Measurements from ENCODE around the gene PTPRK.
A peak's percentile ranks its signal among the peaks of the same experiment; 100 is the strongest.

PTPRK gene

GRCh38 chr6:128465368-128466343 is 54.7 kb downstream of the PTPRK start:
- no peaks in the 10 kb centered on the region for H3K9me3 ChIP-seq (ENCODE audit: control insufficient read depth, insufficient read depth, low read depth, low read length)
- H3K27me3 ChIP-seq (ENCODE audit: control insufficient read depth, insufficient read depth, low read length): no peaks in the 10 kb centered on the region
- H3K4me3 ChIP-seq (ENCODE audit: low read depth, low read length): no peak overlapping the region
- no peak overlapping the region for H3K9ac ChIP-seq (ENCODE audit: low read length)
- no peak overlapping the region for H3K27ac ChIP-seq (ENCODE audit: low read depth, low read length)
- H3K4me1 ChIP-seq (ENCODE audit: control insufficient read depth, insufficient read depth, low read length): no peaks in the 10 kb centered on the region
- no peaks in the 10 kb centered on the region for H3K36me3 ChIP-seq (ENCODE audit: control insufficient read depth, insufficient read depth, low read length)

- Histone ChIP-seq H3K36me3 (ENCODE audit: control insufficient read depth, insufficient read depth, low read length) (no peaks in the 10 kb centered on the region), H3K4me1 (ENCODE audit: control insufficient read depth, insufficient read depth, low read length) (no peaks in the 10 kb centered on the region), H3K4me3 (ENCODE audit: low read depth, low read length) (no peak overlapping the region), H3K9ac (ENCODE audit: low read length) (no peak overlapping the region), H3K27ac (ENCODE audit: low read depth, low read length) (no peak overlapping the region), H3K9me3 (ENCODE audit: control insufficient read depth, insufficient read depth, low read depth, low read length) (no peaks in the 10 kb centered on the region), H3K27me3 (ENCODE audit: control insufficient read depth, insufficient read depth, low read length) (no peaks in the 10 kb centered on the region)
Observed at GRCh38 chr6:128464790-128465189, 55.6 kb downstream of the PTPRK start.

- Histone ChIP-seq H3K9ac (ENCODE audit: low read length) (no peak overlapping the region), H3K9me3 (ENCODE audit: control insufficient read depth, insufficient read depth, low read depth, low read length) (no peaks in the 10 kb centered on the region), H3K36me3 (ENCODE audit: control insufficient read depth, insufficient read depth, low read length) (no peaks in the 10 kb centered on the region), H3K27me3 (ENCODE audit: control insufficient read depth, insufficient read depth, low read length) (no peaks in the 10 kb centered on the region), H3K4me3 (ENCODE audit: low read depth, low read length) (no peak overlapping the region), H3K4me1 (ENCODE audit: control insufficient read depth, insufficient read depth, low read length) (no peaks in the 10 kb centered on the region), H3K27ac (ENCODE audit: low read depth, low read length) (no peak overlapping the region)
Observed at GRCh38 chr6:128463942-128464341, 56.5 kb downstream of the PTPRK start.

GRCh38 chr6:128461501-128461900 is 58.9 kb downstream of the PTPRK start:
- Histone ChIP-seq H3K9me3 (ENCODE audit: control insufficient read depth, insufficient read depth, low read depth, low read length) (no peaks in the 10 kb centered on the region), H3K27me3 (ENCODE audit: control insufficient read depth, insufficient read depth, low read length) (no peaks in the 10 kb centered on the region), H3K4me3 (ENCODE audit: low read depth, low read length) (no peak overlapping the region), H3K27ac (ENCODE audit: low read depth, low read length) (no peak overlapping the region), H3K36me3 (ENCODE audit: control insufficient read depth, insufficient read depth, low read length) (no peaks in the 10 kb centered on the region), H3K4me1 (ENCODE audit: control insufficient read depth, insufficient read depth, low read length) (no peaks in the 10 kb centered on the region), H3K9ac (ENCODE audit: low read length) (no peak overlapping the region)

GRCh38 chr6:128456510-128457230 is 63.7 kb downstream of the PTPRK start:
- H3K4me3 ChIP-seq (ENCODE audit: low read depth, low read length): no peak overlapping the region
- H3K36me3 ChIP-seq (ENCODE audit: control insufficient read depth, insufficient read depth, low read length): no peaks in the 10 kb centered on the region

GRCh38 chr6:128455959-128456358 is 64.4 kb downstream of the PTPRK start:
- Histone ChIP-seq H3K9ac (ENCODE audit: low read length) (no peak overlapping the region), H3K27me3 (ENCODE audit: control insufficient read depth, insufficient read depth, low read length) (no peaks in the 10 kb centered on the region), H3K9me3 (ENCODE audit: control insufficient read depth, insufficient read depth, low read depth, low read length) (no peaks in the 10 kb centered on the region), H3K36me3 (ENCODE audit: control insufficient read depth, insufficient read depth, low read length) (no peaks in the 10 kb centered on the region), H3K27ac (ENCODE audit: low read depth, low read length) (no peak overlapping the region), H3K4me3 (ENCODE audit: low read depth, low read length) (no peak overlapping the region), H3K4me1 (ENCODE audit: control insufficient read depth, insufficient read depth, low read length) (no peaks in the 10 kb centered on the region)

More at GRCh38 chr6:128456510-128457230, 63.7 kb downstream of the PTPRK start:
- Histone ChIP-seq H3K9me3 (ENCODE audit: control insufficient read depth, insufficient read depth, low read depth, low read length) (no peaks in the 10 kb centered on the region), H3K4me1 (ENCODE audit: control insufficient read depth, insufficient read depth, low read length) (no peaks in the 10 kb centered on the region), H3K27me3 (ENCODE audit: control insufficient read depth, insufficient read depth, low read length) (no peaks in the 10 kb centered on the region), H3K27ac (ENCODE audit: low read depth, low read length) (no peak overlapping the region), H3K9ac (ENCODE audit: low read length) (no peak overlapping the region)

- H3K27ac ChIP-seq (ENCODE audit: low read depth, low read length): no peak overlapping the region
Observed at GRCh38 chr6:128452713-128453112, 67.7 kb downstream of the PTPRK start.

GRCh38 chr6:128446497-128446896 is 73.9 kb downstream of the PTPRK start:
- Histone ChIP-seq H3K9me3 (ENCODE audit: control insufficient read depth, insufficient read depth, low read depth, low read length) (no peaks in the 10 kb centered on the region), H3K4me3 (ENCODE audit: low read depth, low read length) (no peak overlapping the region), H3K27ac (ENCODE audit: low read depth, low read length) (peak overlapping the region; percentile 14; the same call in 1 of the 2 replicates), H3K9ac (ENCODE audit: low read length) (no peak overlapping the region), H3K36me3 (ENCODE audit: control insufficient read depth, insufficient read depth, low read length) (no peaks in the 10 kb centered on the region), H3K4me1 (ENCODE audit: control insufficient read depth, insufficient read depth, low read length) (peaks cover 8% of the 10 kb centered on the region; the same call in 1 of the 2 replicates), H3K27me3 (ENCODE audit: control insufficient read depth, insufficient read depth, low read length) (no peaks in the 10 kb centered on the region)

More at GRCh38 chr6:128452713-128453112, 67.7 kb downstream of the PTPRK start:
- Histone ChIP-seq H3K36me3 (ENCODE audit: control insufficient read depth, insufficient read depth, low read length) (no peaks in the 10 kb centered on the region), H3K9ac (ENCODE audit: low read length) (no peak overlapping the region), H3K9me3 (ENCODE audit: control insufficient read depth, insufficient read depth, low read depth, low read length) (no peaks in the 10 kb centered on the region), H3K4me1 (ENCODE audit: control insufficient read depth, insufficient read depth, low read length) (no peaks in the 10 kb centered on the region), H3K4me3 (ENCODE audit: low read depth, low read length) (no peak overlapping the region), H3K27me3 (ENCODE audit: control insufficient read depth, insufficient read depth, low read length) (no peaks in the 10 kb centered on the region)

GRCh38 chr6:128443553-128443952 is 76.8 kb downstream of the PTPRK start:
- Histone ChIP-seq H3K4me1 (ENCODE audit: control insufficient read depth, insufficient read depth, low read length) (peaks cover 29% of the 10 kb centered on the region), H3K27me3 (ENCODE audit: control insufficient read depth, insufficient read depth, low read length) (no peaks in the 10 kb centered on the region), H3K9me3 (ENCODE audit: control insufficient read depth, insufficient read depth, low read depth, low read length) (no peaks in the 10 kb centered on the region), H3K27ac (ENCODE audit: low read depth, low read length) (no peak overlapping the region), H3K36me3 (ENCODE audit: control insufficient read depth, insufficient read depth, low read length) (no peaks in the 10 kb centered on the region), H3K4me3 (ENCODE audit: low read depth, low read length) (no peak overlapping the region), H3K9ac (ENCODE audit: low read length) (no peak overlapping the region)

- Histone ChIP-seq H3K9ac (ENCODE audit: low read length) (no peak overlapping the region), H3K4me3 (ENCODE audit: low read depth, low read length) (0 out of 2 replicates have a peak overlapping the region, but pooled peaks have one; percentile 0), H3K9me3 (ENCODE audit: control insufficient read depth, insufficient read depth, low read depth, low read length) (no peaks in the 10 kb centered on the region), H3K27me3 (ENCODE audit: control insufficient read depth, insufficient read depth, low read length) (no peaks in the 10 kb centered on the region), H3K36me3 (ENCODE audit: control insufficient read depth, insufficient read depth, low read length) (no peaks in the 10 kb centered on the region), H3K4me1 (ENCODE audit: control insufficient read depth, insufficient read depth, low read length) (peaks cover 34% of the 10 kb centered on the region), H3K27ac (ENCODE audit: low read depth, low read length) (0 out of 2 replicates have a peak overlapping the region, but pooled peaks have one; percentile 21)
Observed at GRCh38 chr6:128439627-128440026, 80.8 kb downstream of the PTPRK start.

- no peaks in the 10 kb centered on the region for H3K27me3 ChIP-seq (ENCODE audit: control insufficient read depth, insufficient read depth, low read length)
- no peaks in the 10 kb centered on the region for H3K9me3 ChIP-seq (ENCODE audit: control insufficient read depth, insufficient read depth, low read depth, low read length)
- no peak overlapping the region for H3K27ac ChIP-seq (ENCODE audit: low read depth, low read length)
- H3K9ac ChIP-seq (ENCODE audit: low read length): no peak overlapping the region
- no peaks in the 10 kb centered on the region for H3K36me3 ChIP-seq (ENCODE audit: control insufficient read depth, insufficient read depth, low read length)
- H3K4me1 ChIP-seq (ENCODE audit: control insufficient read depth, insufficient read depth, low read length): peaks cover 34% of the 10 kb centered on the region
- no peak overlapping the region for H3K4me3 ChIP-seq (ENCODE audit: low read depth, low read length)
Observed at GRCh38 chr6:128438393-128438792, 82.0 kb downstream of the PTPRK start.

Measured in HUES6 (cell line).